Stomach (tissue), 4 donors: ENCODE results near the gene TNRC6A.

Source experiments
- CTCF ChIP-seq, 7 experiments: fragments of 450-650 bp in 4 of 7; fragments of 200-600 bp in 3 of 7; sonication (generic) in 3 of 7; IDR thresholded peaks; one replicate each; pipeline ENCODE4 v1.5.1; 2016 to 2019; ENCODE audit warnings: antibody characterized with exemption in 7 of 7, control low read depth in 2 of 7, mild to moderate bottlenecking in 1 of 7
- EP300 ChIP-seq: sonication (generic); formaldehyde crosslinking; IDR thresholded peaks from one replicate; pipeline ENCODE4 v1.6.1; 2017; ENCODE audit warnings: antibody characterized with exemption
- POLR2A ChIP-seq, 4 donors: fragments of 450-650 bp; IDR thresholded peaks; one replicate each; pipeline ENCODE4 v1.6.1; 2016; ENCODE audit warnings: antibody characterized with exemption in 4 of 4, control low read depth in 2 of 4, mild to moderate bottlenecking in 1 of 4, moderate library complexity in 1 of 4

- no peak for TF ChIP-seq POLR2A (IDR thresholded peaks at IDR 0.05)
- TF ChIP-seq CTCF (IDR thresholded peaks at IDR 0.05), result no peak
- TF ChIP-seq EP300, result no peak
Observed at GRCh38 chr16:24683847-24684493, 45.5 kb upstream of the TNRC6A start.
